ENCODE results near the gene NUB1.
A peak's percentile ranks its signal among the peaks of the same experiment; 100 is the strongest.

The NUB1 gene

DNA sequence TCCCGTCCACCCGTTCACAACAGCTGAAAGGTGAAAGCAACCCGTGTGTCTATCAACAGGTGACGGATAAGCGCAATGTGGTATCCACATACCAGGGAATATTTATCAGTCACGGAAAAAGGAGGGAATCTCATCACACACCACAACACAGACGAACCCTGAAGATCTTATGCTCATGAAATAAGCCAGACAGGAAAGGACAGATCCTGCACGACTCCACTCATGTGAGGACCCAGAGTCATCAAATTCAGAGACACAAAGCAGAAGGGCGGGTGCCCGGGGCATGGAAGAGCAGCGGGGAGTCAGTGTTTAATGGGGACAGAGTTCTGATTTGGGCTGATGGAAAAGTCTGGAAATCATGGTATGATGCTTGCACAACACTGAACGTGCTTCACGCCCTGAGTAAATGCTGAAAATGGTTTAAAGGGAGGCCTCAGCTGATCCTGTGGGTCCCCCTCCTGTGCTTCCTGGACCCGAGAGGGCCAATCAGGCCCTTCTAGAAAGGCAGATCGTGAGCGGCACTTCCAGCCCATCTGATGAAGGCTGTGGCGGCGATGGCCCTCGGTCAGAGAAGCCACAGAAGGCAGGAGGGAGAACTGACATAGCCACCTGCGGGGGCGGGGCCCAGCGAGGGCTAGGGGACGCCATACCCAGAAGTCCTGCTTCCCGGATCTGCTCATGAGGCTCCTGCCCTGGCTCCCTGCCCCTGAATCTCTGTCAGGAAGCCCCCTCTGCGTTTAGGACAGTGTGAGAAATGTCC lies 49.2 kb downstream of the NUB1 start:
- DNase-seq: no peak

DNA sequence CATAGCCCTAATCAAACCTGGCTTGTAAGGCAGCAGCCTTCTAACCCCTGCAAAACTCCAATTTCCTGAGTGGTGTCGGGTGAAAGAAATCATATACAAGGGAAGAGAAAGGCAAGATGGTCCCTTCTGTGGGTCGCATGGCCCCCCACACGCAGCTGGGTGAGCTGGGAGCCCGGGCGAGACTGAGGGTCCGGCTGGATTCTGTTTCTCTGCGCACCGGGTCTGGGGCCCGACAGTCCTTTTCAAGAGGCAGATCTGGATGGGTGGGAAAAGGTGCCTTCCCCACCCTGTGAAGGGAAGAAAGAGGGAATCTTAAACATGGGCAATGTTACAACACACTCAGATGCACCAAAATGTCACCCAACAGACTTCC lies 49.7 kb downstream of the NUB1 start:
- DNase-seq: no peak

DNA sequence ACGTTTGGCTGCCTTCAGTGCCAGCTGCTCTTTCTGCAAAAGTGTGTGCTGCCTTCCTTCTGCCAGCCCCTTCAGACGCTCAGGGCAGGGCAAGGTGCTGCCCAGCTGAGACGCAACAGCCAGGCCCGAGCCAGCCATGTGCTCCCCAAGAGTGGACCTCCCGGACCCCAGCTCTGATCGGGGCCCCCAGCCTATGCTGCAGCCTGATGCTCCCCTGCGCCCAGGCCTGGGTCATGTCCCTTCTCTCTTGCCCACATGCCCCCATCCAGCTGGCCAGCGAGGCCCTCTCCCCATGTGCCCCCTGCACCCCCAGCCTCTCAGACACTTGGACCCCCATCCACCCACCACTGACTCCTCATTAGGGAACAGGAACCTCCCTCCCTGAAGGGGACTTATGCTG lies 50.4 kb downstream of the NUB1 start:
- DNase-seq: no peak

DNA sequence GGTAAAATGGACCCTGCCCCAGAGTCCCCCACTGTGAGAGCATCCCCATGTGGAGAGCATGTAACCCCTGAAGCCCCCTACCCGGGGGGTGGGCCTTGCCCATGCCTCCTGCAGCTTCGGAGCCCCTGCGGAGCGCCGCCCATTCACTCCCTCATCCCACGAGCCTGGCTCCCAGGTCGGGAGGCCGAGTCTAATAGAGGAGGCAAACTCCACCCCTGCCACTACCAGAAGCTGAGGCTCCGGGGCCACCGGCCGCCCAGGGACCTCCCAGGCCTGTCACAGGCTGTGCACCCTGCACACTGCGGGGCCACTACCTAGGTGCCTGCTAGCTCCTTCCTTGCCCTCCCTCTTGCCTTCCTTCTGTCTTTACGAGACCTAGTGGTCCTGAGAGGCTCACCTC lies 50.8 kb downstream of the NUB1 start:
- no peak for DNase-seq

DNA sequence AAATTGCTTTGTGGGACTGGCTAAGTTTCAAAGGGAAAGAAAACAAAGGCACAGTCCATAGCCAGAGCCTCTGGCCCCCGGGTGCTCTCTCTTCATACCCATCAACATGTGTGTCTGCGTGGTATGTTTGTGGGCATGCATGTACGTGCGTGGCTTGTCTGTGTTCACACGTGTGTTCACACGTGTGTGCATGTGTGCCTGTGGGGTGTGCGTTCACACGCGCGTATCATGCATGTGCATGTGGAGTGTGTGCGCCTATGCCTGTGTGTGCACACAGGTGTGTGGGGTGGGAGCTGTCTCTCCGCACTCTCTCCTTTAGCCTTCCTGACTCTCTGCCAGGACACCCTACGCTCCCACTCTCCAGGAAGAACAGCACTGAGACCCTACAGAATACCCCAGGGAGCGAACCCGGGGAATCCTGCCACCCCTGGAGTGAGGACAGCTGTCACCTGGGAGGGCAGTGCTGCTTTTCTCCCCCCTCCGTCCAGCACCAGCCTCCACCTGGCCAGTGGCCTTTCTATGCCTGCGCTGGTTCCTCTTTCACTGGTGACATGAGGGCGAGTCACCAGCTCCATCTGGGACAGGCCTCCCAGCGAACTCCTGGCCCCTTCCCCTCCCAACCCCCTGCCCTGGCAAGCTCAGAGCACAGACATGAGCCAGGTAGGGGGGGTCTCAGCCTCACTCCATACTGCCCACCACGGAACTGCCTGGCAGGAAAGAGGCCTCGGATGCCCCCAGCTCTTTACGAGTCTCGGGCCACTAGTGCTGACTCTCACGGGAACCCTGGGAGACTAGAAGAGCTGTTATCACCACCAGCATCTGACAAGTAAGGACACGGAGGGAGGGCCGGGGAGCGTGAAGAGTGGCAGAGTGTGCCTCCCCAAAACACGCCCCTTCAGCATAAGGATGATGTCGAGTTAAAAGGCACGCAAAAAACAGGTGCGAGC lies 51.7 kb downstream of the NUB1 start:
- no peak for DNase-seq

DNA sequence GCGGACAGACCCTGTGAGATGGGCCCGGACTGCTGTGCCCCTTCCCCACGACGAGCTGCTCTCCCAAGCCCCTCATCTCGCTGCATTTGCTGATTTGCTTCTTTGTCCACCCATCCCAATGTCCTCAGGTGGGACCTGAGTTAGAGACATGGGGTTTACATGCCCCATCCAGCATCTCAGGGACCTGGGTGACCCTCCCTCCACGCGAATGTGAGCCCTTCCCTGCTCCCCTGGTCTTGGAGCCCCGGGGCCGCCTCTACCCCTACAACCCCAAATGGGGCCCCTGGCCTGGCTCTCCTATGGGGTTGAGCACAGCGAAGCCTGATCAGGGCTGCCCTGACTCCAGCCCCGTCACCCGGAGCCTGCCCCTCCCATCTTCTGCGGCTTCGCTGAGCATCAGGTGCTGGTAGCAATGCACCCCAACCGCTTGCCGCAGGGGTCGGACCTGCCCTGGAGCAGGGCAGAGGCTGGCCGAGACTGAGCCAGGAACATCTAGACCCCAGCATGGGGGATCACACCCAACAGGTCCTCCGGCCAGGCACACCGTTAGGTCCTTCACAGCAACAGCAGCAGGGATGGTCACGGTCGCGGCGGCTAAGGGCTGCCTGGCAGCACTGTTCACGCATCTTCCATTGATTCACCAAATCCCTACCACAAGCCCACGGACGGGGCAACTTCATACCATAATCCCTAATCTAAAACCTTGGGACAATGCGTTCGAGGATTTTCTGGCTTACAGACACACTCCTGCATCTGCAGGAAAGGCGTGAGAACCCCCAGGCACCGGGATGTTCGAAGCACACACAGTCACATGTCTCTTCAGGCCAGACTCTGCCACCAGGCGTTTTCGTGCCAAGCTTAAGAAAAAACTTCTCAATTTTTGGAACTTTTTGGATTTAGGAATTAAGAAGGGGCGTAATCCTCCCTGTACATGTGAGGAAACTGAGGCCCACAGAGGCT lies 52.7 kb downstream of the NUB1 start:
- no peak for DNase-seq

DNA sequence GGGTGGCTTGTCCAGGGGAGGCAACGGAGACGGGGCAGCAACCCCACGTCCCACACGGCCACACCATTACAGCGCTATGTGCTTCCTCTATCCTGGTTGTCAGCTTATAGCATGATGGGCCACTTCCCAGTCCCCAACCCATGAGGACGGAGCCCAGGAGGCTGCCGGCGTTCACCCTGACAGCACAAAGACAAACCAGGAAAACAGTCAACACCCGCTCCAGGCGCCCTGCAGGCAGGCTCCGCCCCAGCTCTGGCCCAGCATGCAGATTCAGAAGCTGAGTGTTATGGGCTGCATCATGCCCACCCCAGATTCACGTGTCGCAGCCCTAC lies 53.4 kb downstream of the NUB1 start:
- no peak for DNase-seq

DNA sequence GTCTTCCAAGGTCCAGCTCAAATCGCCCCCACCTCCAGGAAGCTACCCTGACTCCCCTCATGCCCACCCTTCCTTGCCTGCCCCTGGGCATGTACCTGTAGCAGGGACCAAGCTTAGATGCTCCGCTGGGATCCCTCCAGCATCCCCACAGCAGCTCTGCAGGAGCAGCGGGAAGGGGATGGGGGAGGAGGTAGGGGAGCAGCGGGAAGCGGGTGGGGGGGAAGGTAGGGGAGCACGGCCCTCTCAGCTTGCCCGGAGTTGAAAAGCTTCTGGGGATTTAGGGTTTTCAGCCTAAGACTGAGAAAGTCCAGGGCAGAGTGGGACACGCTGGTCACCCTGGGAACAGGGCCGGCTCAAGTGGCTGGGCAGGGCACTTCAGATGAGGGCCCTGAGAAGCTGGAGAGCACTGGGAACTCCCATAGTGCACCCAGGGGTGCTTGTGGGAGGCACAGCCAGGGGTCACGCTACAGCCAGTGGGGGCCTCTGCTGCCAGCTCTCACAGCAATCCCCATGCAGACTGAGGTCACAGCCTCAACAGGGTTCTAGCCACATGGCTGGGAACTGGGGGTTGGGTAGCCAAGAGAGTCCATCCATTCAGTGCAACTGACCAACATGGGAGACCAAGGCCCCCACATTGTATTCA lies 54.8 kb downstream of the NUB1 start:
- no peak for DNase-seq

DNA sequence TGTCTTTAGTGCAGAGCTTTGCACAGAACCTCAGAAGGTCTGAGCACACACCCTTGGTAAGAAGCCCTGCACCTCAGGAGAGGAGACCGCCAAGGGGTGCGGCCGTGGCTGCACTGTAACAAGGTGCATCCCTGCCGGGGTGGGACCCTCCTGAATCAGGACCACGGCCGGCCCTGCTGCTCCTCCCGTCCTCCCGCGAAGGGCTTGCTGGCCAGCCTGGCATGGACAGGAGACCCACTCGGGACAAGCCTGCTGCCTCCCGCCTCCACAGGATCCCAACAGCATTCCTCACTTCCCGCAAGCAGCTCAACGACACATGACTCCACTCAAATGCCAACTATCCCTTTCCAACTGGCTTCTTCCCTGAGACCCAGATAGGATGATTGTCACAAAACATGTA lies 55.4 kb downstream of the NUB1 start:
- no peak for DNase-seq

DNA sequence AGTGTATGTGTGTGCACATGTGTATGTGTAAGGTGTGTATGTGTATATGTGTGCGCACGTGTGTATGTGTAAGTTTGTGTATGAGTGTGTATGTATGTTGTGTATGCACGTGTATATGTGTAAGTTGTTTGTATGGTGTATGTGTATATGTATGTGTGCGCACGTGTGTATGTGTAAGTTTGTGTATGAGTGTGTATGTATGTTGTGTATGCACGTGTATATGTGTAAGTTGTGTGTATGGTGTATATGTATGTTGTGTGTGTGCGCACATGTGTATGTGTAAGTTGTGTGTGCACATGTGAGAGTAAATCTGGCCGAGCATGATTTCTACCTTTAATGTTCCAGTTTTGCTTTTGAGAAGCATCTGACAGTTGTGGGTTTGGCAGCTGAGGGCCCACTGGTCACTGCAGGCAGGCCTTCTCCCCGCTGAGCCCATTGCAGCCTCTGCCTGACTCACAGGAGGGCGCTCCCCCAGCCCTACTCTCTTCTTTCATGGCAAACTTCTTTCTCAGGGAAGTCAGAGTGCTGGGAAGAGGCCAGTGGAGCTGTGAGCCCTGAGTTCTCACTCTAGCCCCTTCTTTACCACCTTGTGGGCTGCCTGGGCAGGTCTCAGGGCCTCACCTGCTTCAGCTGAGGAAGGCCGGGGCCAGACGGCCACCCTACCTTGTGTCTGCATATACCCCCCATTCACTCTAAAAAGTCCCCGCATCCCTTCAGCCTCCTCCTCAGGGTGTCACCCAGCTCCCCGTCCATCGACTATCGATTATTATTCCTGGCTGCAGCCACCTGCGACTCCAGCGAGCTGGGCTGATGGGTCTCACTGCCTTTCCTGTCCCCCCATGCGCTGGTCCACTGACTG lies 57.1 kb downstream of the NUB1 start:
- no peak for DNase-seq

DNA sequence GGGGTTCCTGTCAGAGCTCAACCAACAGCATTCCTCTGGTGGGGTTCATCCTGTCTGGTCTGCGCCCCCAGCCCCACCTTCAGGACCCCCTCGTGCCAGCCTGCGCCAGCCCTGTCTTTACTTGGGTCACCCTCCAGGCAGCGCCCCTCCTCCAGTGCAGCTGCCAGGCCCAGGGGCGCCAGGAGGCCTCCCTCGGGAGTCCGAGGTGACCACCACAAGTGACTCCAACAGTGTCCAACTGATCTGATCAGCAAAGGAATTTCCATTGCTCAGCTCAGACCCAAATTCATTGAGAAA lies 57.6 kb downstream of the NUB1 start:
- no peak for DNase-seq

DNA sequence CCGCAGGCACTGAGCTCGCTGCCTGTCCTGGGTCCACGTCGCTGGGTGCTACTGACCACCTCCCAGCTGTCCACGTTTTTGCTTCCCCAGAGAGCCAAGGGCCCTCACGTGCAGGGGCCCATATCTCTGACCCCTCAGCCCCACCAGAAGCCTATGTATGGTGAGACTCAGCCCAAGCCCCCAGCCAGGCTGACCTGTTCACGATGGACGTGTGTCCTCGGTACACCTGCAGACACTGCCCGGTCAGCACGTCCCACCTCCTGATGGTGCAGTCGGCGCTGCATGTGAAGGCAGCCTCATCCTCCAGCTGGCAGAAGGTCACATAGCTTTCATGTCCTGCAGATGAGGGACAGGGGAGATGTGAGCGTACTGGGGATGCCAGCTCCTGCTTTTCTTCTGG lies 58.3 kb downstream of the NUB1 start:
- DNase-seq: no peak

DNA sequence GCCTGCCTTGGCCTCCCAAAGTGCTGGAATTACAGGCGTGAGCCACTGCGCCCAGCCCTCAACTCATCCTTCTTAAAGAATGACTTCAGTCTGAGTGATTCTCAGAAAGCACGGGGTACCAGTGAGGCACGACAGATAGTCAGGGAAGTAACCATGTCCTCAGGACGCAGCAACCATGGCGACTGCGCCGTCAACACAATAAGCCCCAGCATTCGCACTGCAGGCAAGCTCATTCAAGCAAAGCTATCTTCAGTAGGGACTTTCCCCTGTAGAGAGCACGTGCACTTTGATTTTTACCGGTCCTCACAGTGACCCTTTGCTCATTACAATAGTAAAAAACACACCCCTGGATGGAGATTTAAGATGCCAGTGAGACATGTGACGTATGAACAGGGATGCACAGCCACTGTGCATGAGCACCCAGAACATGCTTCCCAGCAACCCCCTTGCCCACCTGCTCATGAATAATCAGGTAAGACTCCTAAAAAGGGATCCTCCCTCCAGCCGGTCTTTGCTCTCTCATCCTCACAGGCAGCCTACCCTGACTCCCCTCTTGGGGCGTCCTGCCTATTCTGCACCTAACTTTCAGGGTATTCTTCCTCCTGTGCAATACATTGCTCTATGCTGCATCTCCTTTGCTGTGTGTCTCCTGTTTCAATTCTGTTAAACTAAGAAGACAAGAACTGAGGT lies 59.2 kb downstream of the NUB1 start:
- DNase-seq: no peak

DNA sequence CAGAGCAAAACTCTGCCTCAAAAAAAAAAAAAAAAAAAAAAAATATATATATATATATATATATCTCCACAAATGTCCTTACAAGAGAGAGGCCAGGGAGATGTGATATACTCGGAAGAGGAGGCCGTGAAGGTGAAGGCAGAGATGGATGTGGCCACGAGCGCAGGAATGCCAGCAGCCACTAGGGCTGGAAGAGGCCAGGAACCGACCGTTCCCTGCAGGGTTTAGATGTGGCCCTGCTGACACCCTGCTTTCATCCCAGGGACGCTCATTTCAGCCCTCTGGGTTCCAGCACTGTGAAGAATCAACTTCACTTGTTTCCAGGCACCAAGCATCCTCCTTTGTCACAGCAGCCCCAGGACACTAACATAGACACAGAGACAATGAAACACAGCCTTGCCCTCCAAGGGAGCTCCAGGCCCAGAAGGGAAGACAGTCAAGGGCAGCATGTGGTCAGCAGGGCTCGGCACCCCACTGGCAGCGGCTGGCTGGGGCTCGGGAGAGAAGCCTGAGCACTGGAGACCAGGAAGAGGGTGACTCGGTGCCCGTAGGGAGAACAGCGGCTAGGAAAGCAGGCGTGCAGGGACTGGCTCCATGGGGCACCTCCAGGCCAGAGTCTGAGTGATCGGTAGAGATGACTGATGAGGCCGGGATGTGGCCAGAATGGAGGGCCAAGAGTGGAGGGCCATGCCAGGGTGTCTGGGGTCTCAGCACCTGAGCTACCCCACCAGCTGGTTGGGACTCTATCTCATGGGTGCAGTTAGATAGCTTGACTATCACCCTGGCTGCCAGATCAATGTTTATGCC lies 60.6 kb downstream of the NUB1 start:
- DNase-seq: no peak

DNA sequence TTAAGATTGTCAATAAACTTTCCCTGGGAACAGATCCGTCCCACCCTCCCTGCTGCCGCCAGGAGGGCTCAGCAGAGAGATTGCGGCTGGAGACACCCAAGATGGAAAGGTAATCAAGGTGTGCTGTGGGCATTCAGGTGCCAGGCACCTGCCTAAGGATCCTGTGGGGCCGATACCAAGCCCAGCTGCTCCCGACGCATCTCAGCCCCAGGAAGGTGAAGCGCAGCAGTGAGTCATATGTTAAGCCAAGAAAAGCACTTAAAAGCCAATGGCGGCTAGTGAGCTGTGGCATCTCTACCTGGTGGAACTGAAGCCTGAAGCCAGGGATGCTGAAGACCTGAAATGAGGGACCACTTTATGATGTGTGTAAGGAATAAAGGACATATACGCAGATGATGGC lies 62.2 kb downstream of the NUB1 start:
- DNase-seq: no peak

DNA sequence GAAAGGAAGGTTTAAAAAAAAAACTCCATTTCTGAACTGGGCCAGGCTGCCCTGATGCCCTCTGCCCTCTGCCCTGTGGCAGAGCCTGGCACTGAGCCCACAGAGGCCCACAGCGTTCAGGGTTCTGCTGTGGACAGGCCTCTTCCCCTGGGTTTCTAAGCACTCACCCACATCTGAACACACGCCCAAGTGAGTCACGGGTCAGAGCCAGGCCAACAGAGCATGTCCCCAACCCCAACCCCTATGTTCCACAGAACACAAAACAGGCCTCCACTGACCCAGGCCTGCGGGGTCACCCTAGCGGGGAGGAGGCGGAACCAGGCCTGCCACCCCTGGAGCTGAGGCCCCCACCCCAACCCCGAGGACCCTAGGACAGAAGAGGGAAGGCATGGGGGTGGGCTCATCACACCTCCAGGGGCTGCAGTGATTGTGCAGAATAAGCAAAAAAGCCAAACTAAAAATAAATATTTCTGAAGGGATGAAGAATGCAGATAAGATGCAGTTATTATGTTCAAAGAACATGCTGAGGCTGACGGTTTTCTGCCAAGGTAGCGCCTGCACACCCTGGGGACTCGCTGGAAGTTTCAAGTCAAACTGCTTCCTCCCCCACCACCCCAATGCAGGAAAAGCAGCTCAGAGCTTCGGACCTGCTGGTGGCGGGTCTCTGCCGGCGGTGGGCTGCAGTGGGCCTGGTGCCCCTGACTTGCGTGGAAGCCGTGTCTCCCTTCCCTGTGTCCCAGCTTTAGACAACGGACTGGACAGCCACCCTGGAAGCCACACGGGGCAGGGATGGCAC lies 62.8 kb downstream of the NUB1 start:
- DNase-seq: peak; percentile 13

DNA sequence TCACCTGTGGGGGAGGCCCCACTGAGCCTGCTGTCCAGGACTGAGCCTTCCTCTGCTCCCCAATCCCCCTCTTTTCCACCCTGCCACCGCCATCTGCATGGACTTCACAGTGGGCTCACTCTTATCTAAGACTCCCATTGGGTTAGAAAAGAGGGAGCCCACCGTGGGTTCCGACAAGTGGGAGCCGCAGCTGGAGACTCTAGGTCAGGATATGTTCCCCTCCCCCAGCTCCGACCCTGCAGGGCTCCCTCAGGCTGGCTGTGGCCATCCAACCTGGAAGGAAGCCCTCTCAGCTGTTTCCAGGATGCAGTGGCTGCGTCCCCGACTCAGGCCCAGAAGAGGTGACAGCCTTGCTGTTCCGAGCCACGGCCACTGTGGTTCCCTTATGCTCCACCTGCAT lies 63.4 kb downstream of the NUB1 start:
- DNase-seq: no peak

DNA sequence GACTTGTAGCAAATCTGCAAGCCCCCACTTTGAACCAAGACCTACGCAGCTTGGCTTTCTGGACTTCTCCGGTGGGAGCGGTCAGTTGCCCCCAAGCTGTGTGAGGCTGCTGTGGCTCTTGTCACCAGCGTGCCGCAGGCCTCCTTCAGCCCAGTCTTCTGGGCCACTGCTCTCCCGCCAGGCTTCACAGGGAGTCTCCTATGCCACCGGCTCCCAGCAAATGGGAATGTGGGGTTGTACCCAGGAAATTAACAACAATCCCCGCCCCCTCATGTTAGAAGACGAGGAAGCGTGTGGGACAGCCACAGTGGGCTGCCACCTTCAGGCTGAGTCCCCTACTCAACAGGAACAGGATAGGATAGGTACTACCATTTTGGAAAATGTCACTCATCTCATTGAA lies 64.0 kb downstream of the NUB1 start:
- no peak for DNase-seq

DNA sequence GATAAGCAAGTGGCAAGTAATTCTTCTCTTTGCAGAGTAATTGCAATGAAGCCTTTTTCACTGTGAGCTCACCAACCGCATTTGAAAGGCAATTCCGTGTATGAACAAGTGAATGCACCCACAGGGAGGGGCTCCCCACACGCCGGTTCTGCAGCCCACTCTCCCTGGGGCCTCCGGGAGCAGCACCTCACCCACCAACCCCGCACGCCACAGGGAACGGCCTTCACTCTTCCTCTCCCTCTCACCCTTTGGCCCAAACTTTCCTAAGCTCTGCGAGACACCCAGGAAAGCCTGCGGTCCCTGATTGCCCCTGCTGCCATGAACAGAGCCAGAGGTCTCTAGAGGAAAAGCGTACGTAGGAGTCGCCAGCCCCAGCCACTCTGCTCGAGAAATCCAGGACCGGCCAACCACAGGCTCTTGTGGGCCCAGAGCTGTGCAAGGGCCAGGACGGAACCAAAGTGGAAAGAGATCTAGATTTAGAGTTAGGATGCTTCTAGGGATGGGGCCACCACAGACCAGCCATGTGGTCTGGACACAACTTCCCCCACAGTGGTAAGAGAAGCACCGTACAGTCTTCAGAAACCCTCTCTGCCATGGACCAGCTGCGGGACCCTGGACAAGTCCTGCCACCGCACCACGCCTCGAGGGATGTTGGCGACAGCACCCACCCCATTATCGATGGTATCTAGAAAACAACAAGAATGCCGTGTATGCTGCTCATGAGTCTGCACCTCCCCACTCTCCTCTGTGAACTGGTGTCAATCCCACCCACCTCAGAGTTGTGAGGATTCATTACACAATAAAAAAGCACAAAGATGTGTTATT lies 64.7 kb downstream of the NUB1 start:
- DNase-seq: no peak

Measured in activated naive CD4-positive, alpha-beta T cell treated with Interleukin-2 at 50 U/mL for 16 hours (primary cell).